ENCODE data around the gene MYO5A.

DNA sequence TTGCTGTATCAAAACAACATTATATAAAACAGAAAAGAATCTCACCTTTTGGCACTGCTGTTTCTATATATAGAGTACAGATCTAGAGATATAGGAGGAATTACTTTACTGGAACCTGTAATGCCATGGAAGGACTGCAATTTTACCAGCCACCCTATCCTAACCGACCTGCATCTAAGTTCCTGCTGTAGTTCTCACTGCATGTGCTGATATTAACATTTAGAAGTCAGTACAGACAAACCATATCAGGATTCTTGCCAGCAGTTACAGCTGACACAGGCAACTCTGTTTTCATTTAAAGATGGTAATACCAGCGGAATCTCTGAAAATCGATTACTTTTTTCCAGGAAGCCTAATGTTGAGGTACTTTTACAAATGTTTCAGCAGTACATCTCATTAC lies 159.7 kb downstream of the MYO5A start:
- TF ChIP-seq POLR2A (IDR thresholded peaks at IDR 0.05) = no peak
- TF ChIP-seq, protein P1, sequence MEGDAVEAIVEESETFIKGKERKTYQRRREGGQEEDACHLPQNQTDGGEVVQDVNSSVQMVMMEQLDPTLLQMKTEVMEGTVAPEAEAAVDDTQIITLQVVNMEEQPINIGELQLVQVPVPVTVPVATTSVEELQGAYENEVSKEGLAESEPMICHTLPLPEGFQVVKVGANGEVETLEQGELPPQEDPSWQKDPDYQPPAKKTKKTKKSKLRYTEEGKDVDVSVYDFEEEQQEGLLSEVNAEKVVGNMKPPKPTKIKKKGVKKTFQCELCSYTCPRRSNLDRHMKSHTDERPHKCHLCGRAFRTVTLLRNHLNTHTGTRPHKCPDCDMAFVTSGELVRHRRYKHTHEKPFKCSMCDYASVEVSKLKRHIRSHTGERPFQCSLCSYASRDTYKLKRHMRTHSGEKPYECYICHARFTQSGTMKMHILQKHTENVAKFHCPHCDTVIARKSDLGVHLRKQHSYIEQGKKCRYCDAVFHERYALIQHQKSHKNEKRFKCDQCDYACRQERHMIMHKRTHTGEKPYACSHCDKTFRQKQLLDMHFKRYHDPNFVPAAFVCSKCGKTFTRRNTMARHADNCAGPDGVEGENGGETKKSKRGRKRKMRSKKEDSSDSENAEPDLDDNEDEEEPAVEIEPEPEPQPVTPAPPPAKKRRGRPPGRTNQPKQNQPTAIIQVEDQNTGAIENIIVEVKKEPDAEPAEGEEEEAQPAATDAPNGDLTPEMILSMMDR (IDR thresholded peaks at IDR 0.05) = no peak
